Measurements from ENCODE around the gene PIAS4. TPM values are rescaled to one million over a fixed set of nuclear protein-coding genes. Genes with fewer than 3 reads are reported as not detected.

Gene PIAS4
- total and polyA plus RNA-seq, 9 of the 15 experiments (the other 6 are each of a cell fraction or from before 2014, with no cell fraction given), result 0.27 to 34.9 (median 14.4) TPM

DNA sequence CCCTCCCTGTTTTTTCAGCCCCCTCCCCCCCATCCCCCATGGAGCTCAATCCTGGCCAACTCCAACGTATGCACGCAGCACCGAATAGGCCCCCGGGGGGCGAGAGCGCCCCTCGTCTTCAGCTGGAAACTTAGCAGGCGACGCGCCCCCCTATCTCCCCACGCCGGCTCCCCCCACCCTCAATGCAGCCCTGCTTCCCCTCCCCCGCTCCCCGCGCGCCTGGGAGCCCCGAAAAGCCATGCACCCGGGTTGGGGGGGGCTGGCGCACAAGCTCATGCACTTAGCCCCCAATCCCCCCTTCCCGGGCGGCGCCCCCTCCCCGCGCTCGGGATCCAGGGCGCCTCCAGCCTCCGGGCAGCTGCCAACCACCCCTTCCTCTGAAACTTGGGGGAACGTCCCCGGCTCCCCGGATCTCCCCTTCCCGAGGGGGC is 58.7 kb downstream of the PIAS4 start:
- intact Hi-C loops (cut with micrococcal nuclease), result loop anchor here (5.0 to 10.0 kb wide), 3 partner anchors 56 to 119 kb away; partner anchors contain the start of genes ANKRD24, MAP2K2, PIAS4 and SIRT6
- Histone ChIP-seq H3K9ac (ENCODE audit: insufficient read depth in 1 of 2, low read depth in 2 of 2, low read length in 2 of 2) (peak overlapping the region; percentile 83 to 98; a peak in 3 of 4 replicates), H3K79me2 (ENCODE audit: control insufficient read depth, insufficient read depth, low read length) (peaks cover 43% of the 10 kb centered on the region), H3K27ac (ENCODE audit: extremely low read depth, low read depth, low read length) (peak overlapping the region; percentile 97), H3K27me3 (ENCODE audit: control insufficient read depth in 2 of 2, insufficient read depth in 2 of 2, low read length in 2 of 2) (no peaks in the 10 kb centered on the region), H3K9me3 (replicated peaks; ENCODE audit: control insufficient read depth, insufficient read depth, low read depth, low read length) (no peaks in the 10 kb centered on the region), H3K4me3 (peak overlapping the region; percentile 100), H3K36me3 (ENCODE audit: control insufficient read depth, insufficient read depth, low read length) (peaks cover 36% of the 10 kb centered on the region; the same call in 1 of the 3 replicates), H3K4me2 (ENCODE audit: insufficient read depth, low read length) (peak overlapping the region; percentile 63; the same call in 1 of the 2 replicates), H4K20me1 (replicated peaks; ENCODE audit: control insufficient read depth, insufficient read depth, low read length) (peaks cover 33% of the 10 kb centered on the region), H3K4me1 (replicated peaks in 1 of 2; ENCODE audit: control insufficient read depth in 2 of 2, insufficient read depth in 2 of 2, low read length in 2 of 2) (peaks cover 20 to 68% of the 10 kb centered on the region in 2 experiments), H3K9me1 (ENCODE audit: control insufficient read depth, insufficient read depth, low read length) (peaks cover 8% of the 10 kb centered on the region), H2AFZ (ENCODE audit: low read depth, low read length) (no peak overlapping the region)
- DNase-seq (ENCODE audit: extremely low read depth in 1 of 4, low spot score in 3 of 4) (no peak), ATAC-seq (no peak), FAIRE-seq (no peak)
- WGBS (ENCODE audit: insufficient coverage, low coverage, missing lambda C conversion rate), result 1% methylated on average over 13 of the region's 31 CpGs
- ChIA-PET CTCF (ENCODE audit: low intra/inter-chr PET ratio) (interaction anchor here (0.5 kb wide), 1 partner anchor 18 kb away, joined by 8 read pairs; no protein-coding TSS in a partner anchor), POLR2A (interaction anchor here (0.6 to 1.5 kb wide), 2 partner anchors 11 to 14 kb away, joined by 3 to 4 read pairs; no protein-coding TSS in a partner anchor)
- in situ Hi-C loops (cut with MboI), result no loop called here
- BruUV-seq (replicated peaks), result no TSS peak
- TF ChIP-seq HDAC6 (IDR thresholded peaks at IDR 0.05; ENCODE audit: low read depth, low read length) (no peak), DNMT1 (IDR thresholded peaks at IDR 0.05) (no peak), XRCC5 (IDR thresholded peaks at IDR 0.05; ENCODE audit: low read depth, low read length) (no peak), RUNX1 (IDR thresholded peaks at IDR 0.05; ENCODE audit: low read depth) (no peak), POLR3G (IDR thresholded peaks at IDR 0.05; ENCODE audit: extremely low read depth, insufficient read length, insufficient replicate concordance) (no peak), MAFF (IDR thresholded peaks at IDR 0.05; ENCODE audit: low read length) (no peak), ZNF584 (CRISPR knock-in tag; IDR thresholded peaks at IDR 0.05; ENCODE audit: low read depth) (no peak), ZNF444 (CRISPR knock-in tag; IDR thresholded peaks at IDR 0.05) (peak; percentile 71; the same call in 1 of the 2 replicates), ZFP1 (CRISPR knock-in tag; IDR thresholded peaks at IDR 0.05) (no peak), ZNF174 (CRISPR knock-in tag; IDR thresholded peaks at IDR 0.05) (no peak), ERF (CRISPR knock-in tag; IDR thresholded peaks at IDR 0.05) (no peak), ZNF431 (CRISPR knock-in tag; IDR thresholded peaks at IDR 0.05) (no peak)
- TF ChIP-seq, protein P1, sequence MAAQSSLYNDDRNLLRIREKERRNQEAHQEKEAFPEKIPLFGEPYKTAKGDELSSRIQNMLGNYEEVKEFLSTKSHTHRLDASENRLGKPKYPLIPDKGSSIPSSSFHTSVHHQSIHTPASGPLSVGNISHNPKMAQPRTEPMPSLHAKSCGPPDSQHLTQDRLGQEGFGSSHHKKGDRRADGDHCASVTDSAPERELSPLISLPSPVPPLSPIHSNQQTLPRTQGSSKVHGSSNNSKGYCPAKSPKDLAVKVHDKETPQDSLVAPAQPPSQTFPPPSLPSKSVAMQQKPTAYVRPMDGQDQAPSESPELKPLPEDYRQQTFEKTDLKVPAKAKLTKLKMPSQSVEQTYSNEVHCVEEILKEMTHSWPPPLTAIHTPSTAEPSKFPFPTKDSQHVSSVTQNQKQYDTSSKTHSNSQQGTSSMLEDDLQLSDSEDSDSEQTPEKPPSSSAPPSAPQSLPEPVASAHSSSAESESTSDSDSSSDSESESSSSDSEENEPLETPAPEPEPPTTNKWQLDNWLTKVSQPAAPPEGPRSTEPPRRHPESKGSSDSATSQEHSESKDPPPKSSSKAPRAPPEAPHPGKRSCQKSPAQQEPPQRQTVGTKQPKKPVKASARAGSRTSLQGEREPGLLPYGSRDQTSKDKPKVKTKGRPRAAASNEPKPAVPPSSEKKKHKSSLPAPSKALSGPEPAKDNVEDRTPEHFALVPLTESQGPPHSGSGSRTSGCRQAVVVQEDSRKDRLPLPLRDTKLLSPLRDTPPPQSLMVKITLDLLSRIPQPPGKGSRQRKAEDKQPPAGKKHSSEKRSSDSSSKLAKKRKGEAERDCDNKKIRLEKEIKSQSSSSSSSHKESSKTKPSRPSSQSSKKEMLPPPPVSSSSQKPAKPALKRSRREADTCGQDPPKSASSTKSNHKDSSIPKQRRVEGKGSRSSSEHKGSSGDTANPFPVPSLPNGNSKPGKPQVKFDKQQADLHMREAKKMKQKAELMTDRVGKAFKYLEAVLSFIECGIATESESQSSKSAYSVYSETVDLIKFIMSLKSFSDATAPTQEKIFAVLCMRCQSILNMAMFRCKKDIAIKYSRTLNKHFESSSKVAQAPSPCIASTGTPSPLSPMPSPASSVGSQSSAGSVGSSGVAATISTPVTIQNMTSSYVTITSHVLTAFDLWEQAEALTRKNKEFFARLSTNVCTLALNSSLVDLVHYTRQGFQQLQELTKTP (IDR thresholded peaks at IDR 0.05; ENCODE audit: low read depth in 1 of 2, partially characterized antibody in 2 of 2), result peak in 1 of 2 experiments; percentile 33
- TF ChIP-seq, protein P2, sequence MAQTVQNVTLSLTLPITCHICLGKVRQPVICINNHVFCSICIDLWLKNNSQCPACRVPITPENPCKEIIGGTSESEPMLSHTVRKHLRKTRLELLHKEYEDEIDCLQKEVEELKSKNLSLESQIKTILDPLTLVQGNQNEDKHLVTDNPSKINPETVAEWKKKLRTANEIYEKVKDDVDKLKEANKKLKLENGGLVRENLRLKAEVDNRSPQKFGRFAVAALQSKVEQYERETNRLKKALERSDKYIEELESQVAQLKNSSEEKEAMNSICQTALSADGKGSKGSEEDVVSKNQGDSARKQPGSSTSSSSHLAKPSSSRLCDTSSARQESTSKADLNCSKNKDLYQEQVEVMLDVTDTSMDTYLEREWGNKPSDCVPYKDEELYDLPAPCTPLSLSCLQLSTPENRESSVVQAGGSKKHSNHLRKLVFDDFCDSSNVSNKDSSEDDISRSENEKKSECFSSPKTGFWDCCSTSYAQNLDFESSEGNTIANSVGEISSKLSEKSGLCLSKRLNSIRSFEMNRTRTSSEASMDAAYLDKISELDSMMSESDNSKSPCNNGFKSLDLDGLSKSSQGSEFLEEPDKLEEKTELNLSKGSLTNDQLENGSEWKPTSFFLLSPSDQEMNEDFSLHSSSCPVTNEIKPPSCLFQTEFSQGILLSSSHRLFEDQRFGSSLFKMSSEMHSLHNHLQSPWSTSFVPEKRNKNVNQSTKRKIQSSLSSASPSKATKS (CRISPR knock-in tag; IDR thresholded peaks at IDR 0.05), result no peak
- TF ChIP-seq, protein P3, sequence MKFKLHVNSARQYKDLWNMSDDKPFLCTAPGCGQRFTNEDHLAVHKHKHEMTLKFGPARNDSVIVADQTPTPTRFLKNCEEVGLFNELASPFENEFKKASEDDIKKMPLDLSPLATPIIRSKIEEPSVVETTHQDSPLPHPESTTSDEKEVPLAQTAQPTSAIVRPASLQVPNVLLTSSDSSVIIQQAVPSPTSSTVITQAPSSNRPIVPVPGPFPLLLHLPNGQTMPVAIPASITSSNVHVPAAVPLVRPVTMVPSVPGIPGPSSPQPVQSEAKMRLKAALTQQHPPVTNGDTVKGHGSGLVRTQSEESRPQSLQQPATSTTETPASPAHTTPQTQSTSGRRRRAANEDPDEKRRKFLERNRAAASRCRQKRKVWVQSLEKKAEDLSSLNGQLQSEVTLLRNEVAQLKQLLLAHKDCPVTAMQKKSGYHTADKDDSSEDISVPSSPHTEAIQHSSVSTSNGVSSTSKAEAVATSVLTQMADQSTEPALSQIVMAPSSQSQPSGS (CRISPR knock-in tag; IDR thresholded peaks at IDR 0.05), result no peak
